ENCODE results near the gene KRTAP4-5. TPM values are rescaled to one million over a fixed set of nuclear protein-coding genes. Genes with fewer than 3 reads are reported as not detected.
A peak's percentile ranks its signal among the peaks of the same experiment; 100 is the strongest.
"Not testable (repeated sequence)": the region's sequence is repeated elsewhere in the genome, so short reads cannot be mapped to it uniquely, and the experiment has no call there.

Gene KRTAP4-5
- not detected for total RNA-seq

GRCh38 chr17:41149652-41149985 is at the start of gene KRTAP4-5:
Gene KRTAP4-5, minus strand, starts transcription at chr17:41149825. Its CDS starts 58 bp downstream, at chr17:41149767.
- no peak for DNase-seq (ENCODE audit: low read depth in 2 of 3, low spot score in 2 of 3)

DNA sequence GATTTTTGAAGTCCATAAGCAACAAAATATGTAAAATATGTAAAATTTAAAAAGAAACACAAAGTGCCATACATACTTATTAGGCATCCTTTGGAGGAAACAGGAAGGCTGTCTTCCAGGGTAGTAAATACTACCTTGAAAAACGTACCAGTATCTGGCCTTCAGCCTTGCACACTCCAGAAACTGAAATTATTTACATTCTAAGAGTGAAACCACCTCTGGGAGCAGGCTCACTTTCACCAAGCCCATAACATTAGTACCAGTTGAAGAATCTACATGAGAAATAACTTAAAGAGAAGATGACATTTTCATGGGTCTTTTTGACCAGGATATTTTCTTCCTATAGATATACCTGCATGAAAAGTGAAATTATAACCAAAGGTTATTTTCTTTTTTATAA is 46.4 kb upstream of the KRTAP4-5 start:
- DNase-seq (ENCODE audit: low read depth in 2 of 3, low spot score in 2 of 3): no peak

DNA sequence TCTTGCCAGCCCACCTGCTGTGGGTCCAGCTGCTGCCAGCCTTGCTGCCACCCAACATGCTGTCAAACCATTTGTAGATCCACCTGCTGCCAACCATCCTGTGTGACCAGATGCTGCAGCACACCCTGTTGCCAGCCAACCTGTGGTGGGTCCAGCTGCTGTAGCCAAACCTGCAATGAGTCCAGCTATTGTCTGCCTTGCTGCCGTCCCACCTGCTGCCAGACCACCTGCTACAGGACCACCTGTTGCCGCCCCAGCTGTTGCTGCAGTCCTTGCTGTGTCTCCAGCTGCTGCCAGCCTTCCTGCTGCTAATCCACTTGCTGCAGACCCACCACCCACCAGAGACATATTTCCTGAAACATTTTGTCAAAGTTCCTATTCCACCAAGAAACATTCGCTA is 40.7 kb upstream of the KRTAP4-5 start:
- no peak for DNase-seq (ENCODE audit: low read depth in 2 of 3, low spot score in 2 of 3)

DNA sequence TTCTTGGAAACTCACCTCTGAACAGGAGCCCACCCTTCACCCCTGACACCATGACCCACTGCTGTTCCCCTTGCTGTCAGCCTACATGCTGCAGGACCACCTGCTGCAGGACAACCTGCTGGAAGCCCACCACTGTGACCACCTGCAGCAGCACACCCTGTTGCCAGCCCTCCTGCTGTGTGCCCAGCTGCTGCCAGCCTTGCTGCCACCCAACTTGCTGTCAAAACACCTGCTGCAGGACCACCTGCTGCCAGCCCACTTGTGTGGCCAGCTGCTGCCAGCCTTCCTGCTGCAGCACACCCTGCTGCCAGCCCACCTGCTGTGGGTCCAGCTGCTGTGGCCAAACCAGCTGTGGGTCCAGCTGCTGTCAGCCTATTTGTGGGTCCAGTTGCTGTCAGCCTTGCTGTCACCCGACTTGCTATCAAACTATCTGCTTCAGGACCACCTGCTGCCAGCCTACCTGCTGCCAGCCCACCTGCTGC is 40.3 kb upstream of the KRTAP4-5 start, which contains the start of gene KRTAP9-1:
Gene KRTAP9-1, plus strand, starts transcription at position 51 of the 482 bp plus-strand sequence. Its CDS starts 0 bp downstream, at position 51.
- not testable (repeated sequence) for DNase-seq (ENCODE audit: low read depth in 2 of 3, low spot score in 2 of 3)

GRCh38 chr17:41186872-41187271 is 37.2 kb upstream of the KRTAP4-5 start:
- no peak for DNase-seq (ENCODE audit: low read depth in 2 of 3, low spot score in 2 of 3)

DNA sequence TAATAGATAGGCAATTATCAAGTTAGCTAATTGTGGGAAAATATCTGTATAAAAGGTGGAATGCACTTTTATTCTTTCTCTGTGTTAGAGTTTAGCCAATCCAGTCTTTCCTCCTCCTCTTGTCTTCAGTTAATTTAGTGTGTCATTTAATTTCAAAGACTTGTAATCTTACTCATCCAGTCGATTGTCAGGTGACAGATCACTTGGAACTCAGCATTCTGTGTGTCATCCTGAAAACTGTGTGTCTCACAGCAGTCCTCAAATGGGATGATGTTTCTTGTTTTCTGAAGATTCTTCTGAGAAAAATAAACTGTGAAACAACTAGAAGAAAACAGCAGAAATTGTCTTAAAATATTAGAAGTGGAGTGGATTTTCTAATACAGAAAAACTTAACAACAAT is 35.4 kb upstream of the KRTAP4-5 start:
- no peak for DNase-seq (ENCODE audit: low read depth in 2 of 3, low spot score in 2 of 3)

GRCh38 chr17:41184480-41184961 is 34.9 kb upstream of the KRTAP4-5 start, which contains the start of gene KRTAP4-1:
Gene KRTAP4-1, minus strand, starts transcription at chr17:41184911. Its CDS starts 57 bp downstream, at chr17:41184854.
- DNase-seq (ENCODE audit: low read depth in 2 of 3, low spot score in 2 of 3): no peak

- no peak for DNase-seq (ENCODE audit: low read depth in 2 of 3, low spot score in 2 of 3)
Measured at GRCh38 chr17:41178843-41179616, 29.4 kb upstream of the KRTAP4-5 start.

DNA sequence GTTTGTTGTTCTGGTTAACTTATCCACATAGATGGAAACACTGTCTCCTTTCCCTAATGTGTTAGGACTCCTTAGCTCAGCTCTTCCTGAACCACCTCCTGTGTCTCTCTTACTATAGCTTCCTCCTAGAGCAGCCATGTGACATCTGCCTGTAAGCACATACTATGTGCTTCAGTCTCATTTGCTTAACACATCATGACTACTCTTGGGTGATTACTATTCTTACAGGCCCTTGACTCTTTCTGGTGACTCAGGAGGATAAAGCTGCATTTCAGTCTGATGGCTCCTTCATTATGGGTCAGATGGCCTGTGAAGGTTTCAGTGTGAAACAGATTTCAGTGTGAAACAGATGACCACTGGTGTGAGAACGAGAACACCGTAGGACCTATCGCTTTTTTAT is 28.7 kb upstream of the KRTAP4-5 start:
- DNase-seq (ENCODE audit: low read depth in 2 of 3, low spot score in 2 of 3): no peak

- DNase-seq (ENCODE audit: low read depth in 2 of 3, low spot score in 2 of 3): no peak
Measured at GRCh38 chr17:41177727-41178271, 28.2 kb upstream of the KRTAP4-5 start, which contains the start of gene KRTAP4-2. Gene KRTAP4-2, minus strand, starts transcription at chr17:41178221. Its CDS starts 57 bp downstream, at chr17:41178164.

DNA sequence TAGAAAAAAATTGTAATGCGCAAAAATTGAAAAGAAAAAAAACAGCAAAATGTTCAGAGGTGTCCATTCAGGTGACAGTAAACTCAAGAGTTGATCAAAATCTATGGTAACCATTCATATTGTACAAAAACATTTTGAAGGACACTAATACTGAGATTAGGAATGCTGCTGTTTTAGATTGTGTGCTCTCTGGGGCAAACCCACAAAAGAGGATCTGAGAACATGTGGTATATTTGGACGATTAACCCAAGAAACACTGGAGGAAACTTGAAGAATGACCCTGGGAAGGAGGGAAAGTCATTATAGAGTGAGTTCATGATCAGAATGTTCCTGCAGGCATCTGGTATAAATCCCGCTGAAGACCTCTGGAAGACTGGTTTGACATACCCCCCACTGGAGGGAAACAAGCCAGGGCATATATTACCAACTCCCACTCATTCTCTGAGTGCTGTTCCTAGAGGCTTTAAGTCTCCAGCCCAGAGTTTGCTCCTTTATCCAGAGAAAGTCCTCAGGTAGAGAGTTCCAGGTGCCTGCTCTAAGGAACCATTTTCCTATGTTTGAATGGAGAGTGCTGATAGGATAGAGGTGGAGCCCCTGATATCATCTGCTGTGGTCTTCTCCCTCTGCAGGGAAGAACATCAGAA is 27.2 kb upstream of the KRTAP4-5 start:
- DNase-seq (ENCODE audit: low read depth in 2 of 3, low spot score in 2 of 3): no peak

DNA sequence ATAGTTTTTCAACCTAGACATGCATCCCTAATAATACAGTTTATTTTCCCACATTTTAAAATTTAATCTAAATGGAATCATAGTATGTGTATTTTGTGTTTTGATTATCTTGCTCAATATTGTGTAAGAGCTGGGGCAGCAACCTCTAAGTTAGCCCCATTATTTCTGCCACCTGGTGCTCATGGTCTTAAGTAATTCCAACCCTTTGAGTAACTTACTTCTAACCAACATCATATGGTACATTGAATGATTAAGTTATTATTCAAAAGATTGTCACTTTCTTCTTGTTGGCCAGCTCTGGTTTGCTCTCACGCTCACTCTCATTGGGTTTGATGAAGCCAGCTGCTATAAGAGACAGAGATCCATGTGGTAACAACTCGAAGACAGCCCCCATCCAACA is 22.3 kb upstream of the KRTAP4-5 start:
- DNase-seq (ENCODE audit: low read depth in 2 of 3, low spot score in 2 of 3): no peak

DNA sequence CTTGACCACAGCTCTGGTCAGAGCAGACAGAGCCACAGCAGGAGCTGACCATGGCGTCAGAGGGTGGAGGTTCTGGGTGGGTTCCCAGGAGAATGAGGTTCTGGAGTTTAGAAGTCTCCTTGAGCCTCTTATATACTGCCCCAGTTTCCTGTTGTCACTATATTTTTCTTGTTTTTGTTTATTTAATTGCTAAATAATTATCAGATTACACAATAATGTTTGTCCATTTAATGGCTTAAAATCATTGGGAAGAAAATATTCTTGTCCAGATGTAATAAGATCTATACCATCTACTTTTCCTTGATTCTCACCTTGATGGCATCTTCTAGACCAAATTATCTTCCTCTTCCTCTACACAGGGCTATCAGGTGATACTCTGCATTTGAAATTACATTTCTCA is 18.5 kb upstream of the KRTAP4-5 start, which contains the start of gene KRTAP4-3:
Gene KRTAP4-3, minus strand, starts transcription at position 101 of the 400 bp plus-strand sequence. Its CDS starts 49 bp downstream, at position 52.
- DNase-seq (ENCODE audit: low read depth in 2 of 3, low spot score in 2 of 3): no peak

DNA sequence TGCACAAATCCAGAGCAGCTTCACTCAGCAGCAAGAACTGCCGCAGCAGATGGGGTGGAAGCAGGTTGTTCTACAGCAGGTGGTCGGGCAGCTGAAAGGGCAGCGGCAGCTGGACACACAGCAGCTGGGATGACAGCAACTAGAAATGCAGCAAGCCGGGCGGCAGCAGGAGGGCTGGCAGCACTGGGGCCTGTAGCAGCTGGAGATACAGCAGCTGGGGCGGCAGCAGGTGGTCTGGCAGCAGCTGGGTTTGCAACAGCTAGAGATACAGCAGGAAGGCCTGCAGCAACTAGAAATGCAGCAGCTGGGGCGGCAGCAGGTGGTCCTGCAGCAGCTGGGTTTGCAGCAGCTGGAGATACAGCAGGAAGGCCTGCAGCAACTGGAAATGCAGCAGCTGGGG is 17.9 kb upstream of the KRTAP4-5 start:
- DNase-seq (ENCODE audit: low read depth in 2 of 3, low spot score in 2 of 3): no peak

GRCh38 chr17:41163828-41164227 is 14.2 kb upstream of the KRTAP4-5 start:
- DNase-seq (ENCODE audit: low read depth in 2 of 3, low spot score in 2 of 3): no peak

- no peak for DNase-seq (ENCODE audit: low read depth in 2 of 3, low spot score in 2 of 3)
Measured at GRCh38 chr17:41160648-41161047, 11.0 kb upstream of the KRTAP4-5 start, which contains the start of gene KRTAP4-4. Gene KRTAP4-4, minus strand, starts transcription at chr17:41160748. Its CDS starts 57 bp downstream, at chr17:41160691.

DNA sequence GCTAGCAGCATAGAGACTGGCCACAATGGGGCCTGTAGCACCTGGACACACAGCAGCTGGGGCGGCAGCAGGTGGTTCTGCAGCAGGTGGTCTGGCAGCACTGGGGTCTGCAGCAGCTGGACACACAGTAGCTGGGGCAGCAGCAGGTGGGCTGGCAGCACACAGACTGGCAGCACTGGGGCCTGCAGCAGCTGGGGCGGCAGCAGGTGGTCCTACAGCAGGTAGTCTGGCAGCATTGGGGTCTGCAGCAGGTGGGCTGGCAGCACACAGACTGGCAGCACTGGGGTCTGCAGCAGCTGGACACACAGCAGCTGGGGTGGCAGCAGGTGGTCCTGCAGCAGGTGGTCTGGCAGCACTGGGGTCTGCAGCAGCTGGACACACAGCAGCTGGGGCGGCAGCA is 10.6 kb upstream of the KRTAP4-5 start:
- DNase-seq (ENCODE audit: low read depth in 2 of 3, low spot score in 2 of 3): not testable (repeated sequence)

GRCh38 chr17:41153856-41154255 is 4.2 kb upstream of the KRTAP4-5 start:
- DNase-seq (ENCODE audit: low read depth in 2 of 3, low spot score in 2 of 3): peak in 1 of 3 donors; percentile 19

GRCh38 chr17:41151525-41151924 is 1.9 kb upstream of the KRTAP4-5 start:
- DNase-seq (ENCODE audit: low read depth in 2 of 3, low spot score in 2 of 3): no peak

DNA sequence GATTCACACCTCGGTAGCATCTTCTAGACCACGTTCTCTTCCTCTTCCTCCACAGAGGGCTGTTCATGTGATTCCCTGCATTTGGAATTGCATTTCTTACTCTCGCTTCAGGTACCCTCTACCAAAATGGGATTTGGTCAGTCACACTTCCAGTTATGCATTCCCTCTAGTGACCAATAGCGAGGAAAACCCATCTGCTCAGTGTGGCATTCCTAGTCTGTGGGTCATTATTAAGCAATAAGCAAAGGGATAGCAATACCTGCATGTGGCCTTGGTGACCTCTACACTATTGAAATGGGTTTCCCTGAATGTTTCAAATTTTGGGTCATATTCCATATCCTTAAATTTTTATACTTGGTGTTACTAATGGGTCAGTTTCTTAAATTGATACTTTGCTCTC is 401 bp upstream of the KRTAP4-5 start:
- DNase-seq (ENCODE audit: low read depth in 2 of 3, low spot score in 2 of 3): no peak
